Measurements from ENCODE around the gene BCL11B. TPM values are rescaled to one million over a fixed set of nuclear protein-coding genes. Genes with fewer than 3 reads are reported as not detected.

Gene BCL11B
- total RNA-seq, 1 donor from 2014 or later = 0.43 TPM

- no peak for ATAC-seq
- DNase-seq (ENCODE audit: low spot score) = no peak
Measured at GRCh38 chr14:99169776-99170356, 102.1 kb downstream of the BCL11B start.

DNA sequence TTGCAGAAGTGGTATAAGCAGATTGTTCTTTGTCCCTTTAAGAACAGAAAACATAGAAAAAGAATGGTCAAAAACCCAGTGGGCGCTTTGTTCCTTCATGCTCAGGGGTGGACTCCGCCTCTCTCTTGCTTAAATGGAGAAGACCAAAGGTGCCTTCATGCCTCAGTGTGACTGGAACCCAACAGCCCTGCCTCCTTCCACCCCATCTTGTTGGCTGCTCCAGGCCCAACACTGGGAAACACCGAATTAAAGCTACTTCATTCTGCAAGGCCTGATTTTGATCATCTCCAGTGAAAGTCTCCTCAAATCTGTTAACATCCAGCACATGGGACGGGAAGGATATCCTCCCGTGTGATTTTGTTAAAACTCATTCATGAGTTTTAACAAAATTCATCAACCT, 103.7 kb downstream of the BCL11B start:
- ATAC-seq (no peak), DNase-seq (ENCODE audit: low spot score) (no peak)

DNA sequence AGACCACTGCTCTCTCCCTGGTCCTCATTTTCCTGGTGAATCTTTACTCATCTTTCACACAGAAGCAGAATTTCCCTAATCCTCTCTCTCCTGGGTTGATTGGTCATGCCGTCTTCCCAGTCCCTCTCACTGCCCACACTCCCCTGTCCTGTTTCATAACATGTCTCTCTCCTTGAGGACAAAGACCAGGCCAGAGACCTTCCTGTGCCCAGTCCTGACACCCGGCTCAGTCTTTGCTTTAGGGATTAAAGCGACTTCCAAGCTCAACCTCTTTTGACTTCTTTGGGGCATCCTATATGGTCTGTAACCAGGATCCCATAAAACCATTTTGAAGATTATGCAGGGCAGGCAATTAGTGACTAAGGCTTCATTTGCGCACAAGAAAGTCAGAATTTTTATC, 105.5 kb downstream of the BCL11B start:
- no peak for ATAC-seq
- no peak for DNase-seq (ENCODE audit: low spot score)

- ATAC-seq = no peak
- DNase-seq (ENCODE audit: low spot score) = no peak
Measured at GRCh38 chr14:99164712-99165111, 107.3 kb downstream of the BCL11B start.

DNA sequence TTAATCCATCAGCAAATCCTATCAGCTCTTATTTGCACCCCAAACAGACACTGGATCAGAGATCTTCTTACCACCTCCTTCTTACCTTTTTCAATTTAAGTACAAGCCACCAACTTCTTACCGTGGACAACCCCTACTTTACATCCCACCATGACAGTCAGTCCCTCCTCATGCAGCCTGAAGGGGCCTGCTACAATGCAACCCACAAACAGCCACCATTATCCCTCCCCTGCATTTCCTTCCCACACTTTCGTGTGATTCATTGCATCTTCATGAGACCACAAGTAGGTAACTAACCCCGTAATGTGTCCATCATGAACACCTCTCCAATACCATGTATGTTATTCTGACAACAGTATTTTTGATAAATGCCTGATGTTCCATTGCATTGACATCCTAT, 108.6 kb downstream of the BCL11B start:
- ATAC-seq (no peak), DNase-seq (ENCODE audit: low spot score) (no peak)

- no peak for DNase-seq (ENCODE audit: low spot score)
- no peak for ATAC-seq
Measured at GRCh38 chr14:99159341-99160340, 112.4 kb downstream of the BCL11B start.

DNA sequence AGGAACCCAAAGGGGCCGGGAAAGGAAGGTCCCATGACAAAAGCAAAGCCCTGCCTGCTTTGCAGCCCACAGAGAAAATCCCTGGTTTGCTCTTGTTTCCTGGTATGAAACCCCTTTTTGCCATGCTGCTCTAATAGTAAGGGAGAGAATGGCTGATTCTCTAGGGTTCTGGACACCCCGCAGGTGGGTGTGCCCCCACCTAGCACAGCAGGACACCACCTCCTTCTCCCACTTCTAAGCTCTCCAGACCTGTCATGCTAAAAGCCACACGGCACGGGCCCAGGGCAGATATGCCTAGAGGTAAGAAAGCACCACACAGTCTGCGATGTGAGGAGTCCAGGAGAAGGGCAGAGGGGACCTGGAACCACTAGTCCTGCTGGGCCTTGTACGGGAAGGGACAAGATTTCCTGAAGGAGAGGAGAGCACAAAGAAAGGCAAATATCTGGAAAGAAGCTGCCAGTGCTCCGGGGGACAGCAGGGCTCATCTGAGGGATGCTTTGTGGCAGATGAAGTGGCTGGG, 113.3 kb downstream of the BCL11B start:
- ATAC-seq = no peak
- no peak for DNase-seq (ENCODE audit: low spot score)

GRCh38 chr14:99158150-99158549, 113.8 kb downstream of the BCL11B start:
- DNase-seq (ENCODE audit: low spot score) (no peak), ATAC-seq (no peak)

DNA sequence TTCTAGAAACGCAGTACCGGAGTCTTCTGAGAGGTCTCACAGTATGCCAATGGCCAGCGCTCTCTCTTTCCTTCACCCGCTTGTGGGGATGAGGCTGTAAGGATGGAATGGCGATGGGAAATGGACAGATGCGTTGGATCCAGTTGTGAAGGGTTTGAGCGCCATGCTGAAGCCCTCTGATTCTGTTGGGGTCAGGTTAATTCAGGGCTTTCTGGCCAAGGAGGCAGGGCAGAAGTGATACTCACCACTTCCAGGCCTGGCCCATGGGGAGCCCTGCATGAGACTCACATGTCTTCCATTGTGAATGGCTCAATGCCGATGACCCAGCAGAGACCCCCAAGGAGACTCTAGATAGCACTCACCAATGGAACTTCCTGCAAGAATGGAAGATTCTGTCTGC, 114.3 kb downstream of the BCL11B start:
- no peak for DNase-seq (ENCODE audit: low spot score)

DNA sequence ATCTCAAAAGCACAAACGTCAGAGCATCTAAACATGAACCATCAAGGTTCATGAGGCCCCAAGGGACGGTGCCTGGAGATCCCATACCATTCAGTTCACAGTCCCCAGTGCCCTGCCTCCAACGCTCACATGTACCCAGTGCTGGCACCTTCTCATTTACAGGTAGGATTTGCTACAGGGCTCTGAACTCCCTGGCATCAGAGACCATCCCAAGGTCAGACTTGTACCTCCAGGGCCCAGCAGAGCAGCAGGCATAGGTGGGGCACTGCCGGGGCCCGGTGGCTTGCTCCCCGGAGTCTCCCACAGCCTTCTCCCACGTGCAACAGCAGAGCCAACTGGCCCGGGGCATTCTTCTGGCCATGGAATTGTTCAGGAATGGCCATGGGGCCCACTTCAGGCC, 114.8 kb downstream of the BCL11B start:
- DNase-seq (ENCODE audit: low spot score) (no peak), ATAC-seq (no peak)

More for the DNA sequence above, 114.3 kb downstream of the BCL11B start:
- ATAC-seq = no peak

DNA sequence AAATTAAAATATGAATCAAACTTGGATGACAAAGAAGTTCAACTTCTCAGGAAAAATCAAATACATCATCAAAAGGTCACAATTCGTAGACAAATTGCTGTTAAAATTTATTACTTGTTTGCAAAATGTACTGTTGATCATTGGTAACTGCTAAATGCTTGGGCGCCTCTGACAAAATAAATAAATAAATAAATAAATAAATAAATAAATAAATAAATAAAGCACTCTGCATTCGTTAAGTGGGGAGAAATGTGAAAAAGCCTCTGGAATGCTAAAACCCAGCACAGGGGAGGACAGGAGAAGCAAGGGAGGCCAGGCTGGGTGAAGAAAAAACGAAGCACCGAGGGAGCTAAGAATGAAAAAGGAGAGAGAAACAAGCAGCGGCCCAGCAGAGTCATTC, 115.2 kb downstream of the BCL11B start:
- ATAC-seq = no peak
- DNase-seq (ENCODE audit: low spot score) = no peak

- no peak for ATAC-seq
- no peak for DNase-seq (ENCODE audit: low spot score)
Measured at GRCh38 chr14:99156090-99156425, 115.9 kb downstream of the BCL11B start.

DNA sequence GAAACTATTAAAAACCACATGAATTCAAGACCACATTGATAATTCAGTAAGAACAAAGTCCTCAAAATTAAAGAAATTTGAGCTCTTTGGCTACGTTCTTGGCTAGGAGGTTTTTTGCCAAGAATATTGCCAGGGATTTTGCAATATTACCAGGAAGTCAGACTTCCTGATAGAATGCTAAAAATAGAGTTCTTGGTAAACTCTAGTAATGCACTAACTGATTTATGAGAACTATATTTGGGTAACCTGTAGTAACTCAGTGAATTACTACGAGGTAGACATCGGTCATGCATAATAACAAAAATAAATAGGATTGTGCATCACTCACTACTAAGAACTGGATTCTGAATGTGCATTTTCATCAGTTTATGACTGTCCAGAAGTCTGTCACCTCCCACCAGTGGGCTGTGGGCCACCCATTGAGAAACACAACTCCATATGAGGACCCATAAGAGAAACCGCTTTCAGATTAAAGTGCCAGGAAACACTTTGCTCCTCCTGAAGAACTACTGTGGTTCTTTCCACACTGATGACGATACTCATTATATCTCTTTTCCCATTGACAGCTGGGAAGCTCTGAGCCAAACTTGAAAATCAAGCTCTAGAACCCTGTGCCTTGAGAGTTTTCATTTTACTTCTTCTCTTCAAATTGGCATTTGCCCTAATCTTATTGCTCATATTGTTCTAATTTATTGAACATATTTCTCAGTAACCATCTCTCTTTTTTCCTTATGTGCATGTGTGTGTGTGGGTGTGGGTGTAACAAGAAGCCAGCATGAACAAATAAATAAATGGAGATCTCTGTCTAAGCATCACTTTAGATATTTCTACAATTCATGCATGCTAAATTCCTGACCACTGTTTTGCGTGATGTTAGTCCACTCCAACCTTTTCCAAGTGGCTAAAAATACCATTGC, 116.6 kb downstream of the BCL11B start:
- ATAC-seq = peak; percentile 44
- DNase-seq (ENCODE audit: low spot score) = no peak

- DNase-seq (ENCODE audit: low spot score) (no peak), ATAC-seq (no peak)
Measured at GRCh38 chr14:99150236-99150635, 121.8 kb downstream of the BCL11B start.

- ATAC-seq (no peak), DNase-seq (ENCODE audit: low spot score) (no peak)
Measured at GRCh38 chr14:99148861-99149610, 123.0 kb downstream of the BCL11B start.

GRCh38 chr14:99148131-99148530, 123.9 kb downstream of the BCL11B start:
- DNase-seq (ENCODE audit: low spot score) (no peak), ATAC-seq (no peak)

DNA sequence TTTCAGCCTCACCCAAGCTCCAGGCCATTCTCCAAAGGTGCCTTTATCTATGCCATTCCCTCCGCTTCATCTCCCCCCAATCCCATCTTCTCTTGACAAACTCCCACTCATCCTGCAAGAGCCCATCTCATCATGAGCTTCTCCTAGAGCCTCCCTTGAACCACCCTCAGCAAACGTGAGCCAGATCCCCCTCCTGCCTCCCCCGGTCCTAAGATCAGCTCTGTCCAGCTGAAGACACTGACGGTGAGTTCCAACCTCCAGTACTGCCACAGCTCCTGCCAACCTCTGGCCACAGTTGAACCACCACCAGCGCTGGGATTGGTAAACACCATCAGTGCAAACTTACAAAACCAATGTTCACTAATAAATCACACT, 124.6 kb downstream of the BCL11B start:
- DNase-seq (ENCODE audit: low spot score) (no peak), ATAC-seq (no peak)

GRCh38 chr14:99146616-99147365, 125.2 kb downstream of the BCL11B start:
- DNase-seq (ENCODE audit: low spot score) (no peak), ATAC-seq (no peak)

DNA sequence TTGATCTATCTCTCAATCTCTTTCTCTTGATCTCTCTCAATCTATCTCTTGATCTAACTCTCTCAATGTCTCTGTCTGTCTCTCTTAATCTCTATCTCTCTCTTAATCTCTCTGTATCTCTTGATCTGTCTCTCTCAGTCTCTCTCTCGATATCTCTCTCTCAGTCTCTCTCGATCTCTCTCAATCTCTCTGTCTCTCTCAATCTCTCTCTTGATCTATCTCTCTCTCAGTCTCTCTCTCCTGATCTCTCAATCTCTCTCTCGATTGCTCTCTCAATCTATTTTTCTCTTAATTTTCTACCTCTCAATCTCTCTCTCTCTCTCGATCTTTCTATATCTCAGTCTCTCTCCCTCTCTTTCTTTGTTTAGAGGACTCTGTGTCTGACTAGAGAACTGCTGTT, 126.7 kb downstream of the BCL11B start:
- no peak for ATAC-seq
- DNase-seq (ENCODE audit: low spot score) = no peak

GRCh38 chr14:99143793-99144192, 128.2 kb downstream of the BCL11B start:
- no peak for ATAC-seq
- no peak for DNase-seq (ENCODE audit: low spot score)

Data from left lobe of liver (tissue), 2 donors.